K562 (cell line): ENCODE data around the gene BRD4. TPM values are rescaled to one million over a fixed set of nuclear protein-coding genes. Genes with fewer than 3 reads are reported as not detected.

Source experiments
- ATAC-seq: fragments of 200-7000 bp; cut with Tn5 transposase; 3 replicates; pipeline ENCODE4 v1.9.1; 2020; ENCODE audit warnings: moderate library complexity
- BruUV-seq: library from RNA; stranded (reverse); fragments of 400-500 nt; replicated peaks from 2 replicates; lab custom pipeline; 2021; lab: Mats Ljungman, UMichigan
- CTCF ChIA-PET: fragments of 300-600 bp; formaldehyde crosslinking; extraction: SDS; loops from one replicate; lab custom pipeline; 2021; ENCODE audit warnings: low intra/inter-chr PET ratio; lab: Yijun Ruan, JAX
- POLR2A ChIA-PET: fragments of 300-600, 350-650 bp; sonication (Branson Sonifier 250); formaldehyde crosslinking; extraction: SDS; loops from one replicate; lab custom pipeline; 2021; ENCODE audit warnings: antibody characterized with exemption, inconsistent platforms; lab: Yijun Ruan, JAX
- DNase-seq, 4 experiments: peaks; one replicate each; pipeline versions ENCODE4 v3.0.0 to v3.0.0-alpha.2; 2011 to 2018; ENCODE audit warnings: low spot score in 3 of 4, mixed read lengths in 3 of 4; ENCODE audit errors: extremely low read depth in 1 of 4
- FAIRE-seq: peaks from 2 replicates; lab custom pipeline; 2011; peaks lifted over from hg19 to GRCh38; lab: Jason Lieb, UNC
- H2AFZ ChIP-seq: 2 replicates; pipeline ENCODE4 v1.6.0; 2011; ENCODE audit warnings: low read depth, low read length, control low read depth, inconsistent platforms
- H3K27ac ChIP-seq: fragments of 200-600 bp; 3 replicates; pipeline ENCODE4 v1.8.0; 2011; ENCODE audit warnings: low read depth, mild to moderate bottlenecking, control low read depth, inconsistent platforms, low read length, moderate library complexity, mixed read lengths; ENCODE audit errors: extremely low read depth
- H3K27me3 ChIP-seq, 2 experiments: fragments of 300-600 bp in 1 of 2; 2 replicates in 1 of 2; 3 replicates in 1 of 2; pipeline versions ENCODE4 v1.6.0 to v1.8.0; 2011; ENCODE audit warnings: inconsistent platforms in 2 of 2, low read length in 2 of 2, mild to moderate bottlenecking in 1 of 2, mixed read lengths in 1 of 2, moderate library complexity in 1 of 2; ENCODE audit not compliant: control insufficient read depth in 2 of 2, insufficient read depth in 2 of 2
- H3K36me3 ChIP-seq: fragments of 300-600 bp; 3 replicates; pipeline ENCODE4 v1.8.0; 2011; ENCODE audit warnings: mild to moderate bottlenecking, low read length, inconsistent platforms; ENCODE audit not compliant: control insufficient read depth, insufficient read depth
- H3K4me1 ChIP-seq, 2 experiments: fragments of 200-600 bp in 1 of 2; replicated peaks in 1 of 2; 2 replicates in 1 of 2; 3 replicates in 1 of 2; pipeline versions ENCODE4 v1.5.1 to v1.8.0; 2011; ENCODE audit warnings: inconsistent platforms in 2 of 2, low read length in 2 of 2, mild to moderate bottlenecking in 1 of 2, mixed read lengths in 1 of 2, moderate library complexity in 1 of 2; ENCODE audit not compliant: control insufficient read depth in 2 of 2, insufficient read depth in 2 of 2
- H3K4me2 ChIP-seq: 2 replicates; pipeline ENCODE4 v1.6.1; 2011; ENCODE audit warnings: low read length, control low read depth, inconsistent platforms, mixed read lengths; ENCODE audit not compliant: insufficient read depth
- H3K4me3 ChIP-seq: fragments of 200-600 bp; sonication (generic), shearing (Covaris generic); 2 replicates; pipeline ENCODE4 v1.5.1; 2016; ENCODE audit warnings: control low read depth, inconsistent platforms
- H3K79me2 ChIP-seq: fragments of 200-600 bp; 3 replicates; pipeline ENCODE4 v1.8.0; 2011; ENCODE audit warnings: low read length, inconsistent platforms; ENCODE audit not compliant: control insufficient read depth, insufficient read depth
- H3K9ac ChIP-seq, 2 experiments: 2 replicates each; pipeline versions ENCODE4 v1.6.0 to v1.6.1; 2011; ENCODE audit warnings: low read depth in 2 of 2, low read length in 2 of 2, control low read depth in 1 of 2, inconsistent platforms in 1 of 2, mild to moderate bottlenecking in 1 of 2, mixed read lengths in 1 of 2; ENCODE audit not compliant: insufficient read depth in 1 of 2
- H3K9me1 ChIP-seq: one replicate; pipeline ENCODE4 v1.6.0; 2011; ENCODE audit warnings: inconsistent platforms, mild to moderate bottlenecking, low read length, moderate library complexity; ENCODE audit not compliant: control insufficient read depth, insufficient read depth
- H3K9me3 ChIP-seq: replicated peaks from 2 replicates; pipeline ENCODE4 v1.5.1; 2011; ENCODE audit warnings: low read depth, low read length, inconsistent platforms; ENCODE audit not compliant: control insufficient read depth, insufficient read depth
- H4K20me1 ChIP-seq: replicated peaks from 2 replicates; pipeline ENCODE4 v1.6.1; 2011; ENCODE audit warnings: low read length, inconsistent platforms, mixed read lengths; ENCODE audit not compliant: control insufficient read depth, insufficient read depth
- ARID4B ChIP-seq: sonication (generic); formaldehyde crosslinking; IDR thresholded peaks from 2 replicates; pipeline ENCODE4 v1.8.0; 2022; ENCODE audit warnings: mild to moderate bottlenecking, missing genetic modification reagents
- HNRNPLL ChIP-seq: fragments of 200-400 bp; formaldehyde crosslinking; IDR thresholded peaks from 2 replicates; pipeline ENCODE4 v1.6.1; 2017; ENCODE audit warnings: low read length, low read depth, mild to moderate bottlenecking; ENCODE audit not compliant: poor library complexity, severe bottlenecking
- LARP7 ChIP-seq: fragments of 450-650 bp; IDR thresholded peaks from 2 replicates; pipeline ENCODE4 v1.6.1; 2016
- MCM7 ChIP-seq, 2 experiments: fragments of 450-650 bp; IDR thresholded peaks; 2 replicates each; pipeline ENCODE4 v1.6.1; 2016 to 2018
- POLR2G ChIP-seq: fragments of 200-400 bp; formaldehyde crosslinking; IDR thresholded peaks from 2 replicates; pipeline ENCODE4 v1.6.1; 2017; ENCODE audit warnings: low read depth, mild to moderate bottlenecking, antibody characterized with exemption, low read length, moderate library complexity
- RBM22 ChIP-seq: fragments of 200-400 bp; formaldehyde crosslinking; IDR thresholded peaks from 2 replicates; pipeline ENCODE4 v1.6.1; 2018; ENCODE audit warnings: low read length, low read depth; ENCODE audit not compliant: poor library complexity, severe bottlenecking
- REST ChIP-seq, 2 experiments: fragments of 450-650 bp; formaldehyde crosslinking in 1 of 2; IDR thresholded peaks; 2 replicates each; pipeline versions ENCODE4 v1.4.0 to v1.6.1; 2014 to 2020; ENCODE audit warnings: mild to moderate bottlenecking in 2 of 2, borderline replicate concordance in 1 of 2, low read depth in 1 of 2
- SIRT6 ChIP-seq: IDR thresholded peaks from one replicate; pipeline ENCODE4 v1.6.1; 2012; ENCODE audit warnings: low read depth, mild to moderate bottlenecking, control low read depth, inconsistent platforms, low read length, moderate library complexity
- ZNF175 ChIP-seq: fragments of 200-800 bp; sonication (Bioruptor generic); IDR thresholded peaks from 2 replicates; pipeline ENCODE4 v1.6.1; 2016; ENCODE audit warnings: low read depth, mild to moderate bottlenecking, missing genetic modification characterization, missing compliant biosample characterization
- WGBS: fragments of 100-300 bp; shearing (Covaris generic); methylation state at CpG from one replicate; pipeline ENCODE4 v1.1.6; 2016; ENCODE audit warnings: low coverage, mixed read lengths; ENCODE audit not compliant: insufficient coverage; ENCODE audit errors: missing lambda C conversion rate; 5-methylcytosine and 5-hydroxymethylcytosine counted together
- in situ Hi-C: fragments of 300-500 bp; cut with MboI; formaldehyde crosslinking; loops from 4 replicates; pipeline ENCODE4 v1.15.0; 2018; ENCODE audit warnings: inconsistent platforms, mixed read lengths
- intact Hi-C: fragments of 100-400 bp; cut with micrococcal nuclease; formaldehyde crosslinking; loops from 2 replicates; pipeline ENCODE4 v1.14.2; 2022
- polyA plus RNA-seq, 8 experiments: library from polyadenylated mRNA; depleted of rRNA in 4 of 8; stranded (reverse) in 5 of 8; unstranded in 3 of 8; fragments of >200 nt; fragmentation: Nextera tagmentation in 2 of 8; fragmentation: Illumina TruSeq in 1 of 8; extraction: Ambion mirVana in 2 of 8; extraction: Trizol in 1 of 8; gene quantifications; 2 replicates each; pipeline versions ENCODE4 v1.2.1 to v1.2.3, GENCODE V29; 2011 to 2014; ENCODE audit warnings: inconsistent platforms in 1 of 8, missing spikeins in 1 of 8
- total RNA-seq, 7 experiments: library from RNA; depleted of rRNA in 6 of 7; stranded (reverse); fragments of >200 nt in 6 of 7; fragmentation: Illumina TruSeq in 2 of 7; extraction: Trizol in 2 of 7; gene quantifications; 2 replicates each; pipeline versions ENCODE4 v1.2.1 to v1.2.3, GENCODE V29; 2011 to 2021; ENCODE audit warnings: low replicate concordance in 1 of 7

The BRD4 gene
- total and polyA plus RNA-seq, 9 of the 15 experiments (the other 6 are each of a cell fraction or from before 2014, with no cell fraction given), result 1.8 to 105 (median 15.6) TPM

GRCh38 chr19:15255359-15255990 is 76.9 kb downstream of the BRD4 start:
- WGBS, result 96% methylated on average over 20 of the region's 22 CpGs
- Histone ChIP-seq H3K27me3 (no peaks in the 10 kb centered on the region), H3K4me1 (peaks cover 0 to 11% of the 10 kb centered on the region in 2 experiments; a peak in 1 of 5 replicates), H3K27ac (no peak overlapping the region), H3K9me3 (no peaks in the 10 kb centered on the region), H3K4me3 (no peak overlapping the region), H3K9me1 (no peaks in the 10 kb centered on the region), H3K36me3 (peaks cover 98% of the 10 kb centered on the region), H3K79me2 (peaks cover 7% of the 10 kb centered on the region; the same call in 2 of the 3 replicates), H3K9ac (no peak overlapping the region), H2AFZ (no peak overlapping the region), H3K4me2 (no peak overlapping the region), H4K20me1 (peaks cover 26% of the 10 kb centered on the region)
- no peak for DNase-seq
- intact Hi-C loops (no loop called here), in situ Hi-C loops (no loop called here)
- ATAC-seq, result no peak
- no peak for FAIRE-seq
- ChIA-PET POLR2A (no interaction called here), CTCF (no interaction called here)
- no TSS peak for BruUV-seq
- TF ChIP-seq POLR2G (peak; percentile 54), MCM7 (IDR thresholded peaks at IDR 0.05) (no peak), ARID4B (CRISPR knock-in tag) (no peak), REST (IDR thresholded peaks at IDR 0.05; ENCODE audit: borderline replicate concordance) (no peak), REST (CRISPR knock-in tag; IDR thresholded peaks at IDR 0.05; ENCODE audit: low read depth) (no peak), ZNF175 (CRISPR knock-in tag) (no peak), HNRNPLL (no peak), RBM22 (peak; percentile 57), SIRT6 (no peak), LARP7 (no peak)
